Sigmoid colon (tissue), 3 donors: ENCODE results near the gene CCDC57.

ENCODE experiments used
- CTCF ChIP-seq, 4 experiments: fragments of 450-650 bp in 3 of 4; fragments of 200-600 bp in 1 of 4; IDR thresholded peaks; one replicate each; pipeline ENCODE4 v1.5.1; 2016 to 2019; ENCODE audit warnings: antibody characterized with exemption in 4 of 4, mild to moderate bottlenecking in 3 of 4, moderate library complexity in 2 of 4
- POLR2A ChIP-seq, 2 donors: fragments of 450-650 bp; IDR thresholded peaks; one replicate each; pipeline ENCODE4 v1.6.1; 2016; ENCODE audit warnings: antibody characterized with exemption in 2 of 2, mild to moderate bottlenecking in 2 of 2, moderate library complexity in 2 of 2

GRCh38 chr17:82094931-82095776, 117.5 kb downstream of the CCDC57 start:
- TF ChIP-seq POLR2A (IDR thresholded peaks at IDR 0.05) (no peak), CTCF (IDR thresholded peaks at IDR 0.05) (no peak)
